HG03135 (cell line): ENCODE results near the gene MIDN.

Experiments
- ATAC-seq: cut with Tn5 transposase; IDR thresholded peaks from one replicate; pipeline ENCODE4 v1.9.1; 2021; ENCODE audit warnings: mild to moderate bottlenecking, moderate library complexity; ENCODE audit not compliant: unreplicated experiment

Gene MIDN

DNA sequence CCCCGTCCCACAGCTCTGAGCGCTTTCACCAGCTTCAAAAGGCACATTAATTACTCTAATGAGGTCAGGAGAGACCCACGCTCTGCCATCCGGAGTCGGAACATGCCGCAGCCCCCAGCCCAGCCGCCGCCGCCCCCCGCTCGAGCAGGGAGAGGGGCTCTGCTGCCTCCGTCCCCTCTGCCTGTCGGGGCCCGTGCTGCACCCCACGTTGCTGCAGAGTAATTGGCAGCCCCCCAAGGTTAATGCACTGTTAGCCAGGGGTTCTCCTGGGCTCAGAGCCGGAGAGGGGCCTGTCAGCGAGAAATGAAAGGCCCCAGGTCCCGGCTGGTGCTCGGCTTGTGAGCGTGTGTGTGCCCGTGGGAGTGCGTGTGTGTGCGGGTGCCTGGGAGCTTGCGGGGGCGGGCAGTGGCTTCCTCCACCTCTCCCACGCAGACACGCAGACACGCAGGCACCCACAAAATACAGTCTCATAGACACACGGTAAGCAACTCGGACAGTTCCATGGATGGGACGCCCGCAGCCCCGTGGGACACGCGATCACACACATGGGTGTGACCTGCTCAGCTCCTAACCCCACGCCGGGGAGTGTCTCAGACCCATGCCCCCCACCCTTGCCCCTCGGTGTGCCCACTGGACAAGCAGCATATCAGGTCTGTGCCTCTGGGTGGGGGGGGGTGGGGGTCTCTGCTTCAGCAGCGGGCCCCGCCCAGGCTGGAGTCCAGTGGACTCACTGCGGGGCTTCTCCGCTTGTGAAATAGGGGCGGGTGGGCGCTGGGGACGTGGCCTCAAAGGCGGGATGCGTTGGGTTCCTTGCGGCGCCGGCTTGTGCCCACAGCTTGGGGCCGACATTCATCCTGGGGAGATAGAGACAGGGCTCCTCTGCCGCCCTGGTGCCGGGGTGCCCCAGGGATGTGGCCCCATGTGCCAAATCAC lies 32.5 kb downstream of the MIDN start:
- no peak for ATAC-seq

DNA sequence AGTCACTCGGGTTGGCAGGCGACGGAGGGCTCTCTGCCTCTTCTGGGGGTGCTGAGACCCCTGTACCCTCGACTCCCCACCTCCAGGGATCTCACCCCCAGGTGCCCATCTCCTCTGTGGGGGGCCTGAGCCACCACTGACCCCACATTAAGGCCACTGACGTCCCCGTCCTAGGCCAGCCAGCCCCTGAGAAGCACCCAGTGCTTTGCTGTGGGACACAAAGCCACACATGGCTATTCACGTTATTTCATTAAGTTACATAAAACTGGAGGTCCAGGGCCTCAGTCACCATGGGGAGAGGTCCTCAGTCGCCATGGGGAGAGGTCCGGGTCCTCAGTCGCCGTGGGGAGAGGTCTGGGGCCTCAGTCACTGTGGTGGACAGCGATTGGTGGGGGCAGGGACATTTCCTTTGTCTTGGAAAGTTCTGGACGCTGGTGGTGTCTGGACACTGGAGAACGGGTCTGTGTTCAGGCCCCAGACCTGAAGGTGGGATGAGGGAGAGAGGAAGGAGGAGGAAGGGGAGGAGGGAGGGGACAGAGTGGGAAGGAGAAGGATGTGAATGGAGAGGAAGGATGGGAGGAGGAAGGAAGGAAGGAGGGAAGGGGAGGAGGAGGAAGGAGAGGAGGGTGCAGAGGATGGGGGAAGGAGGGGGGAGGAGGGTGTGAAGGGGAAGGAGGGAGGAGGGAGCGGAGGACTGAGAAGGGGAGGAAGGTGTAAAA lies 33.3 kb downstream of the MIDN start:
- ATAC-seq = no peak

DNA sequence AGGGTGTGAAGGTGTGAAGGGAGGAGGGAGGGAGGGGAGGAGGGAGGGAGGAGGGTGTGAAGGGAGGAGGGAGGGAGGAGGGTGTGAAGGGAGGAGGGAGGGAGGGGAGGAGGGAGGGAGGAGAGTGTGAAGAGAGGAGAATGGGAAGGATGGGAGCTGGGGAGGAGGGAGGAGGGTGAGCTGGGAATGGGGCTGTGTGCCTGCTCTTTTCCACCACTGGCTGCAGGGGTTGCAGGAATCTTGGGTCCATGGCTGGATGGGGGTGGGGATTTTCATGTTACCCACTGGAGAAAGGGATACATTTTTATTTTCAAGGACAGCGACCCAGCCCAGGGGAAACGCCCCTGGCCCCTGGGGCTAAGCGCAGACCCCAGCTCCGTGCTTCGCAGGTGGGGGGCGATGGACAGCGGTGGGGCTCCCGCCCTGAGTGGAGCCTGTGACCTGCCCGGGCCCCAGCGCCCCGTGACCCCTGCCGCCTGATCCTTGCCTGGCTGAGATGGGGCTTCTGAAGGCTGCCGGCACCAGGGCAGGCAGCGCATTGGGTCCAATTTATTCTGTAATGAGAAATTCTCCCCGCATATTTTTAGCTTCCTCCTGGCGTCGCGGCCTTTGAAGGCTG lies 34.3 kb downstream of the MIDN start:
- ATAC-seq = no peak

DNA sequence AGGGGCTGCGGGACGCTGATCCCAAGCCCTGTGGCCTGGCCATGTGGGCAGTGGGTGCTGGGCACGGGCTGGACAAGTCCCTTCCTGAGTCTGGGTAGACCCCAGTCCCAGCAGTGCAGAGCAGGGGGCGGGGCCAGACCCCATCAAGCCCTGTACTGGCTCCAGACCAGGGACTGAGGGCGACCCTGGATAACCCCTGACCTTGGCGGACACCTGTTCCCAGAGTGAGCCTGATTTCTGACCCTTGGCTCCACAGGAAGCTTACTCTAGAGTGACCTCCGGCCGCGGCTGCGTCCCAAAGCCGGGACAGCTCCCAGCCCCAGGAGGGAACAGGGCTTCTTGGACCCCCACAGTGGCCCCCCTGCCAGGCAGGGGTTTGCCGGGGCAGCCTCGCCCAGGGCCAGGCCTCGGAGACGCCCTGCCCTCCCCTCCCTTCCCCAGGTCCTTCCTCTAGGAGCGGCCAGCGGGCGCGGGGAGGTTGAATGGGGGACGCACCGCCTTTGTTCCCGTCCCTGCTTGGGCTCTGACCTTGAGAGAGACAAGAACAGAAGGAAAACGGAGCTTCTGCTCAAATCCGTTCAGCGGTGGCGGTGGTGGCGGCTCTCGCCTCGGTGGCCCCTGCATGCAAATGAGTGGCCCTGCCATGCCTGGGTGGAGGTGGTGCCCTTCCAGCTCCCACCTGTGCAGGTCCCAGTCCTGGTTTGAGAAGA lies 35.0 kb downstream of the MIDN start:
- no peak for ATAC-seq

DNA sequence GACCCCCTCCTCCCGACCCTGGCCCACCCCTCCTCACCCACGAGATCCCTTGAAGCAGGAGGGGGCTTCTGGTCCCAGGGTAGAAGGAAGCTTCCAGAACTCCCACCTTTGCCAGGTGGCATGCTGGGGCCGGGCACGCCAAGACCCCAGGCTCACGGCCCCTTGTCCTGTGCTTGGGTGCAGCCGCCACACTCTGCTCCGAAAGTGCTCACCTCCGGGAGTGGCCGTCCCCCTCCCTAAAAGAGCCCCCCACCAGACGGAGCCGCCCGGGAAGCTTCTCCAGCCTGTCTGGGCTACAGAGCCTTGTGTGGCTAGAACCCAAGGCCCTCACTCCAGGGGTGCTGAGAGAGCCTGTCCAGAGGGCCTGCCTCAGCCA lies 35.5 kb downstream of the MIDN start:
- no peak for ATAC-seq

DNA sequence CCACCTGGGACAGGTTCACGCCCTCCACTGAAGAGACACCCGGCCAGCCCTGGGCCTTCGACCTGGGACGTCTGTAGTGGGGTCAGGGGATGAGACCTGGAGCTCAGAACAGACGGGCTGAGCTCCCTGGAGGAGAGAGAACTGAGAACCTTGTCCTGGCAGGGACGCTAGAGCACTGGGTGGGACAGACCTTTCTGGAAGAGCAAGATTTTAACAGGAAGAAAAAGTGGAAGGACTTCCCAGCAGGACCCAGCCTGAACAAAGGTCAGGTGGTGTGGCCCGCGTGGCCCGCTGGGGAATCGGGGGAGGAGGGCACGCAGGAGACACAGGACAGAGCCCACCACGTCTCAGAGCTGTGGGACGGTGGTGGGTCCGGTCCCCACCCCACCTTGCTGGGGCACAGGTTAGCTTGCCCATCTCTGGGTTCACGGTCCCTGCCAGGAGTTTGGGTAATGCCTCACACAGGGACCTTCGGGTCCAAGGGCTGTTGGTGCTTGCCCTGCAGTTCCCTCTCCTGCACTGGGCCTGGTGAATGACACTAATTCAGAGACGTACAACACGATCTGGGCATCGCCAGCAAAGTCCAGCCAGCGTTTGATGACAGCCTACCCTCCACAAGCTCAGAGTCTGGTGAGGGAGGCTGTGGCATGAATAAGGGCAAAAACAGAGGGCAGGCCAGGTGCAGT lies 36.1 kb downstream of the MIDN start:
- ATAC-seq = no peak

DNA sequence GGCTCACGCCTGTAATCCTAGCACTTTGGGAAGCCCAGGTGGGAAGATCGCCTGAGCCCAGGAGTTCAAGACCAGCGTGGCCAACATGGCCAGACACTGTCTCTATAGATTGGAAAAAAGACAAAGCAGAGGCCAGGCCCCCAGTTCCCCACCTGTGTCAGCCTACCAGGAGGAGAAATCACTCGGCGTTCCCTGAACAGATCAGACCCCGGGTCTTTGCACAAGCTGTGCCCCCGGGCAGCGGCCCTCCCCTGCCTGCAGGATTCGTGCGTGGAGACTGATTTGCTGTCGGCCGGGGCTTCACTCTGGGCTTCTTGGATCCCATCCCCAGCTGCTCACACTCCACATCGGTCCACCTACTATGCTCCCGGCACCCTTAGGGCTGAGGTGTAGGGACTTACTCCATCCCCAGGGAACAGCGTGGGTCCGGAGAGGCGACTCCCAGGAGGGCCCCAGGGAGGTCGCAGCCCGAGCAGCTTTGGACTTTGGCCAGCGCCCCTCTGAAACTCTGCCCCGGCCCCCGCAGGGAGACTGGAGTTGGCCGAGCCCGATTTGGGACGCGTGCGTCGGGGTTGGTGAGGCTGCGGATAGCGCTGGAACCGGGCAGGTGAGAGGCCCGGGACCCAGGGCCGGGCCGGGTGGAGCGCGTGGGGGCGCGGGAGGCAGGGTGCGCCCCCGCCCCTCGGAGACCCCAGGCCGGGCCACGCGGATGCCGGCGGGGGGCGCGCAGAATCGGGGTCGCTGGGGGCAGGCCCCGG lies 36.8 kb downstream of the MIDN start:
- ATAC-seq = no peak

DNA sequence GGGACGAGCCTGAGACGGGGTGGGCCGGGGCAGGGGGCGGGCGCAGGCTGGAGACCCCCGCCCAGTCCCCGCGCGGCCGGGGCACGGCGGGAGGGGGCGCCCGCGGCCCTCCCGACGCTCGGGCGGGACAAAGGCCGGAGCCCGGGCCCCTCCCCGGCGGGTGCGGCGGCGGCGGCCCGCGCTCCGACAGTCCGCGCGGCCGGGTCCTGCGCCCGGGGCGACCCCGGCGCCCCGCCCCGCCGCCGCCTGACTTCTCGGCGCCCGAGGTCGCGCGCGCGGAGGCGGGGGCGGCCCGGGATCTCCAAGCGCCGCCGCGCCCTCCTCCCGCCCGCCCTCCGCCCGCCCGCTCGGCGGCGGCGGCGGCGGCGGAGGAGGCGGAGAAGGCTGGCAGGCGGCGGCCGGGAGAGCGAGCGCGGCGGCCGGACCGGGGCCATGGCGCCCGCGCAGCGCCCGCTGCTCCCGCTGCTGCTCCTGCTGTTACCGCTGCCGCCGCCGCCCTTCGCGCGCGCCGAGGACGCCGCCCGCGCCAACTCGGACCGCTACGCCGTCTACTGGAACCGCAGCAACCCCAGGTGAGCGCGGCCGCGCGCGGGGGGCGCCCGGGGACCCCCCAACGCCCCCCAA lies 37.5 kb downstream of the MIDN start, which contains the start of gene EFNA2:
EFNA2 (plus strand) TSS at position 137 of the 624 bp plus-strand sequence; CDS start at position 433, 296 bp downstream.
- ATAC-seq = no peak

DNA sequence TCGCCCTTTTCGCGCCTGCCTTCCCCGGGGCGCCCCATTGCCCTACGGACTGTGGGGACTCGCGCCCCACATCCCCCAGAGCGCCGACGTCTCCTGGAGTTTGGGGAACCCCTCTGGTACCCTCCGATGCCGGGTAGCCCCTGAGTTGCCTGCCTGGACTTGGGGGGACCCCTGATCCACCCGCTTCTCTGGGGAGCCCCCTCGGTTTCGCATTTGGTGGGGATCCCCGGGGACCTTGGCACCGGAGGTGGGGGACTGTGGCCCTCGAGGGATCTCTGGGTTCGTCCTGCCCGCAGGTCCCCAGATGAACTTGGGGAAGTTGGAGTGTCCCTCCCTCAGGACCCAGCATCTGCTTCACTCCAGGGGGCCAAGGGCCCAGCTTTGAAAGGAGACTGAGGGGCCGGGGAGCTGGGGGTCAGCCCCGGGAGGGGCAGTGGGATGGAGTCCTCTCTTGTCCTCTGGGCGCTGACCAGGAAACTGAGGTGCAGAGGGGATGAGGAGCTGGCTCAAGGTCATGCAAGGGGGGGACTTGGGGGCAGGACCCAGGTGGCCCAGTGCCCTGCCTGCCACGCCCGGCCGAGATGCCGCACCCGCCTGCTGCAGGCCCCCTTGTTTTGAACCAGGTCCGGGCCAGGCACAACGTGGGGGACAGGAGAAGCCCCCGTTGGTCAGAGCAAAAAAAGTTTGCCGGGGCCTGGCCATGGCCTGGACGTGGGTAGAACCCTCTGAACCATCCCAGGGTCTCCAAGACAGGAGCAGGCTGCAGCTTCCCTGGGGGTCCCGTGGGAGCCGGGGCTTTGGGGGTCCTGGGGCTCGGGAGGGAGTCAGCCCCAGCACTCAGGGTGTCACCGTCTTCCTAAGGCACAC lies 38.3 kb downstream of the MIDN start:
- ATAC-seq = no peak

DNA sequence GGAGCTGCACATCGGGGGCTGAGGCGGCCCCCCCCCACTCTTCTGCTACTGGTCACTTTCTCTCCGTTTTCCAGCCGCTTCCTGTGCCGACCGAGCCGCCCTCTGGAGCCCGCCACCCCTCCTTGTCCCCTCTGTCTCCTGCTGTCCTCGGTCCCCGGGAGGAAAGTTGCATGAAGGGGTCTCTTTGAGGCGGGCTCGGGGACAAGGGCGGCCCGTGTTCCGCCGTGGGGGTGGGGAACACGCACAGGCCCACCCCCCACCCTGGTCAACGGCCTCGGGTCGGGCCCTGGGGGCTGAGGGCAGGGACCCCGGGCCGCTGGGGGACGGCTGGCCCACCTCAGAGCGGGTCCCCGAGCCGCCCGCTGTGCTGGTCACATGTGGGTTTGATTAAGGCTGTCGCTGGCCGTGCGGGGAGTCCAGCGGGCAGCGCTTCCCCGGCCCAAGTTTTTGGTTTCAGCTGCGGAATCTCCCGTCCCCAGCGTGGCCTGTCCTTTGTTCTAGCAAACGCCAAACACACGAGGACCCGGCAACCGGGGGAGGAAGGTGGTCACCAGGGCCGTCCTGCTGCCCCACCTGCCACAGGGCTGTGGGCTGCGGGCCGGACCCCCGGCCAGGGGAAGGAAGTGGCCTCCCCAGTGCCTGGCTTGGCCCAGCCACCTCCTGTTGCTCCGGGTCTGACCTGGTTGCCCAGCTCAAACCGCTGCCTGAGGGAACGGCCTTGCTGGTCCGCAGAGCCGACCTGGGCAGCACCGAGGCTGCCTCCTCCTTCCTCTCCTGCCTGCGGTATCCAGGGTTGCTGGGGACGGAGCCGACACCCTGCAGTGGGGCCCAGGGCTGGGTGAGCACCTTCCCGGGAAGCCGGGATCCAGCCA lies 39.2 kb downstream of the MIDN start:
- ATAC-seq = no peak

DNA sequence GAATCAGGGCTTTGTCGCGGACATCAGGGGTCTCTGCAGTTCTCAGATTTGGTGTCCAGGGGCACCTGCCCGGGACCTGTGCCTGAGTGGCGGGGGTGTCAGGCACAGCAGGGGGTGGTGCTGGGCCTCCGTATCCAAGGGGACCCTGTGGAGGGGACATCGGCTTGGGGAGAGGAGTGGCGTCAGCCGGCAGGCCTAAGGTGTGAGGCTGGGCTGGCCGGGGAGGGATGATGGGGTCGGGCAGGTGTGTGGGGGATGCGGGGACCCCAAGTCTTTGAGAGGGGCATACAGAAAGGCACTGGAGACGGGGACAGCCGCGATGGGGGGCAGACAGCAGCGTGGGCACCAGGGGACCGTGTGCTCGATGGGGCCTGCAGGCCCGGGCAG lies 39.8 kb downstream of the MIDN start:
- ATAC-seq = no peak

DNA sequence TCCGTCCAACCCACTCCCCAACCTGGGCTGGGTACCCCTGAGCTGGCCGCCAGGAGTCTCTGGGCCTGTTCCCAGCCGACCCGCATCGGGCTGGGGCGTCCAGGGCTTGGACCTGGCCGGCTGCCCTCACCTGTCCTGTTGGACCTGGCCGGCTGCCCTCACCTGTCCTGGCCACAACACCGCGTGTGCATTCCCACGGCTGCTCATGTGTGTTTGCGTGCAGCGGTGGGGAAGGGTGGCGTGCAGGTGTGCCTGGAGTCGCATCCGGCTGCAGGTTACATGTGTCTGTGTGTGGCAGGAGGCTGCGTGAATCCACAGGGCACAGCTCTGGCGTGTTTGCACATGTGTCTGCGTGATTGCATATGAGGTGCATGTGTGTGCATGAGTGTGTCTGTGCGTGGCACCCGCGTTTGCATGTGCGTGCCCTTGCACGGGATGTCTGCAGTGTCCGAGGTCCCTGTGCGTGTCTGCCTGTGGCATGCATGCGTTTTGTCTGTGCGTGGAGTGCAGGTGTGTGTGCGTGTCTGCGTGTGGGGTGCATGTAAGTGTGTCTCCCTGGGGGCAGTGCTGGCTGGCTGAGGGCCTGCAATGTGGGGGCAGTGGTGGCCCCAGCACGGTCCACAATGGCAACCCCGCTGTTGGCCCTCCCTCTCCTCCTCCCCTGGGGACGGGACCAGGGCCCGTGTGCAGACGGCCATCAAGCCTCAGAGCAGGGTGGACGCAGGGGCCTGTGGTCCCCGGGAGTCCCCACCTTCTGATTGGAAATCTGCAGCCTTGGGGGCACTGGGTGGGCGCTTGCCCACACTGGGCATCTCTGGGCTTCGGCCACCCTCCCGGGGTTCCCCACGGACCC lies 40.7 kb downstream of the MIDN start:
- ATAC-seq = no peak

DNA sequence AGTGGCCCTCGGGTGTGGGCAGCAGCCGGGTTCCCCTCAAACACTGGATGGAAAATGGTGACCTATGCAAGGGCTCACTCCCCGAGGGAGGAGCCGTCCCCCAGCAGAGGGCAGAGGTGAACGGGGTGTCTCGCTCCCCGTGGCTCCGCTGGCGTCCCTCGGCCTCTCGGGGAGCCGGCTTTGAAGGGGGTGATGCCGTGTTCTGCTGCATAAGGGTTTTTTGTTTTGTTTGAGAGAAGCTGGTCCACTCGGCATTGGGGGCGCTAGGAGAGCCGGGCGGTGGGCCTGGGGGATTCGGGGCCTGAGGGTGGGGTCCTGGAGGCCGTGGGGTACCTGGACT lies 41.3 kb downstream of the MIDN start:
- ATAC-seq = no peak

DNA sequence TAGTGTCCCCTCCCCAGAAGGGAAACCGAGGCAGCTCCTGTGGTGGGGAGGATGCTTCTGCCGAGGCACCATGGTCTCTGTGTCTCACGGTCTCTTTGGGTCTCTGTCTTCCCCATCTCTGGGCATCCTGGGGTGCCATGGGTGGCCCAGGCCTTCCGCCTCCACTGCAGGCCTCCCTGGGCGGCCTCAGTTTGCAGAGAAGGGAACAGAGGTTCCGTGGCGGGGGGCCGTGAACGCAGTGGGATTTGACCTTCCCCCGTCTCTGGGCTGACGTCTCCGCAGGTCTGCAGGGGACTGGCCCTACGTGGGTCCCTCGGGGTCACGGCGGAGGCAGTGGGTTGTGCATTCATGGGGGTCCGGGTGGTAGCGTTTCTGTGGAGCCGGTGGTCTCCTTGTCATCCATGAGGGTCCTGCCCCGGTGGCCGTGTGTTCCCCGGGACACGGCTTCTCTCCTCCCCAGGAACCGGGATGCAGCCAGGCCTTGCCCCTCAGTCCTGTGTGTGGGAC lies 41.9 kb downstream of the MIDN start:
- no peak for ATAC-seq

DNA sequence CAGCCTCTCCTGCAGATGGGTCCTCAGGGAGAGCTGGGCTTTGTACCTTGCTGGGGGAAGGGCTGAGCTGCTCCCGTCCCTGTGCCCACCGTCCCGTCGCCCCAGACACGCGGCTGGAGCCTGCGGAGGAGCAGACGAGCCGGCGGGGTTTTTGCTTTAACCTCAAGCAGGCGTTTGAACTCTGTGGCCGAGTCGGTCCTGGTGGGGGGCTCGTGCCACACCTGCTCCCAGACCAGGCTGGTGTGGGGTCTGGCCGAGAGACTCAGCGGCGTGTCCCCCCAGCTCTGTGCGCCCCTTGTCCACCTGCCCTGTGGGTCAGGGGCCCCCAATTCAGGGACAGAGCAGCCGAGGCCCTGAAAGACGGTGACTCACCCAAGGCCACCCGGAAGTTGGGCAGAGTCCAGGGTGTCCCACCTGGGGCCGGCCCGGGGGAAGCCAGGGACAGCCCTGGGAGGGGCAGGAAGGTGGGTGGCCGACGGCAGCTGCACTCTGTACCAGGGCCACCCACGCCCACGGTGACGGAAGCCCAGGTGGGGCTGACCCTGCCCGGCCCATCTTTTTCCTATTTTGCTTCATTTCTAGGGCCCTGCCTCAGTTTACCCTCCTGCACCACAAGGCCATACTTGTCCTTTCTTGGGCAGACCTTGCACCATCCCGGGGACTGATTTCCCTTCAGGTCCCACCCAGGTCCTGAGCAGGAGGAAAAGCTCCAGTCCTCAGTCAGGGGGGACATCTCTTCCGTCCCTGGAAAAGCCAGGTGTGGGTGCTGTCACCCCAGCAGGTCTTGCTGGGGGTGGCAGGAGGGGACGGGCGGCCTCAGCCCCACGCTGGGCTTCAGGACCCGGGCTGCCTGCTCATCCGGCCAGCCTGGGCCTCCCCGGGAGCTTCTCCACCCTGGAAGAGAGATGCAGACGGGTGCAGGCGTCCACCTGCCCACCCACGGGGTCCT lies 42.6 kb downstream of the MIDN start:
- no peak for ATAC-seq
